Measurements from ENCODE around the gene MREG. TPM values are rescaled to one million over a fixed set of nuclear protein-coding genes. Genes with fewer than 3 reads are reported as not detected.

Gene MREG
- total and polyA plus RNA-seq, 10 of the 15 experiments (the other 5 are each of a cell fraction or from before 2014, with no cell fraction given) = 6.9 to 45.0 (median 28.5) TPM

DNA sequence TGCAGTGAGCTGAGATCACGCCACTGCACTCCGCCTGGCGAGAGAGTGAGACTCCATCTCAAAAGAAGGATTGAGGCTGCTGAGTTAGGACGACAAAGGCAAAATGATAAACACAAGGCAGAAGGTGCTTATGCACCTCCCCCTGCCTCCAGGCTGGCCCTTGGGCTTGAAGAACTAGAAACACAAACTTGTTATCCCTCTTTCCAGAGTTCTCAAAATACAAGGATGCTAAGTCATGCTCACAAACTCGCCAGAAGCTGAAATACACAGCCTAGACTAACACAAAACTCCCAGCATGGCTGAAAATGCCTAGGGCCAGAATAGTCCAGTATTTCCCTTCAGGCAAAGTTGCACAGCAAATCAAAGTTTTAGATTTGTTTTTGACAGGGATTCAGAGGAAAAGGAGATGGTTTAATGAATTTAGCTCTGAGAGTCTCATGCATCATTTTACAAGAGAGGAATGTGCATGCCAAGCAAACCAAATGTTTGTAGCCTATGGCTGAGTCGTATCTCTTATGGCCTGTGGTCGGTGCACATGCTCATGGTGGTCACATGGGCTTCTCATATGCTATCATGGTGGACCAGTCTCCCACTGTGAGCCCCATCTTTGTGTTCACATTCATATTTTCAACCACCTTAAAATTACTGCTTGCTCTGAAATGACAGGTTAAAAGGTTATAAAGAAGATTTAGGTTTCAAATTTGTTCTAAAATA is 16.2 kb upstream of the MREG start:
- Histone ChIP-seq H3K27ac (ENCODE audit: control insufficient read depth, insufficient read depth) (peak overlapping the region; percentile 83), H3K79me2 (ENCODE audit: control insufficient read depth, insufficient read depth, low read length) (no peaks in the 10 kb centered on the region; the same call in none of the 2 replicates), H3K9ac (ENCODE audit: control insufficient read depth, insufficient read depth, low read length) (no peak overlapping the region), H3K9me3 (replicated peaks; ENCODE audit: control insufficient read depth, insufficient read depth, low read length) (no peaks in the 10 kb centered on the region), H3K4me3 (no peak overlapping the region), H2AFZ (ENCODE audit: control insufficient read depth, low read depth, low read length) (no peak overlapping the region), H3K4me1 (ENCODE audit: control insufficient read depth, insufficient read depth, low read length) (peaks cover 32% of the 10 kb centered on the region), H3K4me2 (ENCODE audit: control insufficient read depth, insufficient read depth) (no peak overlapping the region), H3K27me3 (replicated peaks in 1 of 2; ENCODE audit: control insufficient read depth in 2 of 2, insufficient read depth in 2 of 2, low read length in 1 of 2) (no peaks in the 10 kb centered on the region), H3K36me3 (ENCODE audit: control insufficient read depth in 2 of 2, insufficient read depth in 2 of 2, low read length in 1 of 2) (no peaks in the 10 kb centered on the region), H4K20me1 (ENCODE audit: control insufficient read depth, insufficient read depth) (no peaks in the 10 kb centered on the region)
- FAIRE-seq = no peak
- in situ Hi-C loops (cut with MboI) (no loop called here), intact Hi-C loops (cut with micrococcal nuclease; ENCODE audit: unreplicated experiment) (loop anchor here (10.0 kb wide), 3 partner anchors 175 to 635 kb away; partner anchors contain the start of gene RPL37A)
- WGBS (ENCODE audit: insufficient coverage, insufficient replicate concordance, low lambda C conversion rate, missing lambda C conversion rate) = 70% methylated on average over 7 of the region's 7 CpGs
- RAD21 ChIA-PET (ENCODE audit: unreplicated experiment) = interaction anchor here (1.6 to 6.0 kb wide), 3 partner anchors 12 to 113 kb away, joined by 3 to 45 read pairs (median 39); no protein-coding TSS in a partner anchor
- peak; percentile 33; the same call in 2 of the 3 replicates for ATAC-seq
- POLR2A ChIA-PET = interaction anchor here (0.6 to 1.1 kb wide), 2 partner anchors 15 to 24 kb away, joined by 4 to 5 read pairs; no protein-coding TSS in a partner anchor
- no peak for DNase-seq (ENCODE audit: low read depth, low spot score)
- no TSS peak for BruUV-seq (replicated peaks)
- SMC1A ChIA-PET (ENCODE audit: uncharacterized antibody, unreplicated experiment) = interaction anchor here (1.0 to 6.2 kb wide), 7 partner anchors 12 to 82 kb away, joined by 3 to 64 read pairs (median 6); partner anchors contain the start of gene XRCC5
- no peak for TF ChIP-seq EGR1 (IDR thresholded peaks at IDR 0.05; ENCODE audit: borderline replicate concordance in 1 of 2, low read depth in 2 of 2, low read length in 2 of 2)
- peak; percentile 32; the same call in 1 of the 2 replicates for TF ChIP-seq RUNX3 (IDR thresholded peaks at IDR 0.05; ENCODE audit: low read length)
- no peak for TF ChIP-seq IKZF2 (IDR thresholded peaks at IDR 0.05)
- peak; percentile 7; the same call in 1 of the 2 replicates for TF ChIP-seq USF2 (IDR thresholded peaks at IDR 0.05; ENCODE audit: borderline replicate concordance, low read depth, low read length)
- no peak for TF ChIP-seq ZBED1 (IDR thresholded peaks at IDR 0.05; ENCODE audit: borderline replicate concordance)
- TF ChIP-seq NR2F1 (conservative IDR thresholded peaks at IDR 0.05) = no peak
- TF ChIP-seq USF1 (IDR thresholded peaks at IDR 0.05; ENCODE audit: borderline replicate concordance, extremely low read length, insufficient read depth, low read depth, low read length) = peak; percentile 44
- TF ChIP-seq RAD51 (IDR thresholded peaks at IDR 0.05) = peak; percentile 35; the same call in 1 of the 2 replicates
- CTCF ChIA-PET = interaction anchor here (1.1 to 7.7 kb wide), 6 partner anchors 11 to 81 kb away, joined by 4 to 88 read pairs (median 6); partner anchors contain the start of gene MREG
